Naive thymus-derived CD8-positive, alpha-beta T cell (primary cell): ENCODE measurements around the gene SMIM26. TPM values are rescaled to one million over a fixed set of nuclear protein-coding genes. Genes with fewer than 3 reads are reported as not detected.

Source experiments
- polyA plus RNA-seq, 3 donors: library from polyadenylated mRNA; unstranded; fragments of 300-500 nt; fragmentation: Illumina TruSeq; gene quantifications; one replicate each; pipeline ENCODE4 v1.2.3, GENCODE V29; 2021
- total RNA-seq, 8 experiments: library from RNA in 2 of 8; stranded (reverse) in 2 of 8; gene quantifications; one replicate each; pipeline ENCODE4 v1.2.3 and lab custom pipeline; 2021 to 2026

Gene SMIM26
- total and polyA plus RNA-seq, 5 experiments from 2014 or later: 68.4 to 230 (median 177) TPM

Other genes with a start within 250 kb of the SMIM26 start
- gene DZANK1, start 100.4 kb upstream of the SMIM26 start, total RNA-seq: 1 to 10 TPM; 3.3 to 3.4 TPM
- 1 to 10 TPM in 1 of 3 donors, under 1 TPM in 2; 0.74 to 1.3 (median 0.87) TPM for gene DZANK1, start 100.4 kb upstream of the SMIM26 start, polyA plus RNA-seq
- 10 to 100 TPM; 10.9 to 13.0 TPM for gene POLR3F, start 100.0 kb upstream of the SMIM26 start, total RNA-seq
- 1 to 10 TPM; 5.2 to 9.3 (median 7.6) TPM for gene POLR3F, start 100.0 kb upstream of the SMIM26 start, polyA plus RNA-seq
- gene RBBP9, start 70.2 kb upstream of the SMIM26 start, total RNA-seq: 1 to 10 TPM; 7.5 to 8.5 TPM
- 1 to 10 TPM; 7.6 to 9.9 (median 8.8) TPM for gene RBBP9, start 70.2 kb upstream of the SMIM26 start, polyA plus RNA-seq
- 10 to 100 TPM; 31.2 to 34.5 TPM for gene SEC23B, start 59.5 kb upstream of the SMIM26 start, total RNA-seq
- gene SEC23B, start 59.5 kb upstream of the SMIM26 start, polyA plus RNA-seq: 10 to 100 TPM; 31.9 to 45.1 (median 37.9) TPM
- gene DTD1, start 20.6 kb downstream of the SMIM26 start, total RNA-seq: 10 to 100 TPM; 14.5 to 14.6 TPM
- gene DTD1, start 20.6 kb downstream of the SMIM26 start, polyA plus RNA-seq: 10 to 100 TPM; 33.9 to 50.4 (median 45.2) TPM
- gene SCP2D1, start 246.4 kb downstream of the SMIM26 start, total RNA-seq: not detected
- gene SCP2D1, start 246.4 kb downstream of the SMIM26 start, polyA plus RNA-seq: not detected